Measurements from ENCODE around the gene GNG13. TPM values are rescaled to one million over a fixed set of nuclear protein-coding genes. Genes with fewer than 3 reads are reported as not detected.

GNG13 gene
- total RNA-seq, 6 experiments from 2014 or later, result not detected

GRCh38 chr16:801584-802363, 1.2 kb upstream of the GNG13 start:
- DNase-seq, result no peak
- Mint-ChIP-seq H3K9me3 (no peaks in the 10 kb centered on the region), H3K36me3 (ENCODE audit: low read depth) (no peaks in the 10 kb centered on the region), H3K4me1 (ENCODE audit: low read depth) (no peaks in the 10 kb centered on the region), H3K27ac (no peak overlapping the region), H3K4me3 (no peak overlapping the region), H3K27me3 (ENCODE audit: insufficient read depth) (peaks cover 14% of the 10 kb centered on the region)
- TF ChIP-seq CTCF (IDR thresholded peaks at IDR 0.05), result no peak

GRCh38 chr16:800834-801511, 439 bp upstream of the GNG13 start:
- Mint-ChIP-seq H3K27ac (no peak overlapping the region), H3K4me3 (no peak overlapping the region), H3K4me1 (ENCODE audit: low read depth) (no peaks in the 10 kb centered on the region), H3K9me3 (no peaks in the 10 kb centered on the region), H3K36me3 (ENCODE audit: low read depth) (no peaks in the 10 kb centered on the region), H3K27me3 (ENCODE audit: insufficient read depth) (peaks cover 14% of the 10 kb centered on the region)
- no peak for TF ChIP-seq CTCF (IDR thresholded peaks at IDR 0.05)
- DNase-seq, result no peak

- H3K27ac Mint-ChIP-seq, result no peak overlapping the region
- no peak for DNase-seq
- H3K9me3 Mint-ChIP-seq, result no peaks in the 10 kb centered on the region
- TF ChIP-seq CTCF (IDR thresholded peaks at IDR 0.05), result no peak
- no peaks in the 10 kb centered on the region for H3K4me1 Mint-ChIP-seq (ENCODE audit: low read depth)
- no peaks in the 10 kb centered on the region for H3K36me3 Mint-ChIP-seq (ENCODE audit: low read depth)
- H3K27me3 Mint-ChIP-seq (ENCODE audit: insufficient read depth), result peaks cover 12% of the 10 kb centered on the region
- H3K4me3 Mint-ChIP-seq, result no peak overlapping the region
Observed at GRCh38 chr16:799111-799947, 1.2 kb downstream of the GNG13 start.

- no peak for DNase-seq
- TF ChIP-seq CTCF (IDR thresholded peaks at IDR 0.05), result no peak
- Mint-ChIP-seq H3K4me1 (ENCODE audit: low read depth) (no peaks in the 10 kb centered on the region), H3K36me3 (ENCODE audit: low read depth) (no peaks in the 10 kb centered on the region), H3K27me3 (ENCODE audit: insufficient read depth) (peaks cover 12% of the 10 kb centered on the region), H3K4me3 (no peak overlapping the region), H3K9me3 (no peaks in the 10 kb centered on the region), H3K27ac (no peak overlapping the region)
Observed at GRCh38 chr16:798666-799065, 1.9 kb downstream of the GNG13 start.

- no peak for DNase-seq
- Mint-ChIP-seq H3K27ac (no peak overlapping the region), H3K4me1 (ENCODE audit: low read depth) (no peaks in the 10 kb centered on the region), H3K36me3 (ENCODE audit: low read depth) (no peaks in the 10 kb centered on the region), H3K4me3 (no peak overlapping the region), H3K27me3 (ENCODE audit: insufficient read depth) (peaks cover 12% of the 10 kb centered on the region), H3K9me3 (no peaks in the 10 kb centered on the region)
- no peak for TF ChIP-seq CTCF (IDR thresholded peaks at IDR 0.05)
Observed at GRCh38 chr16:797686-798085, 2.8 kb downstream of the GNG13 start.

All from HFFc6 (cell line).